SIG-M5 (cell line): ENCODE results near the gene N4BP2.
"Not testable (repeated sequence)": the region's sequence is repeated elsewhere in the genome, so short reads cannot be mapped to it uniquely, and the experiment has no call there.

Experiments used
- DNase-seq: peaks from one replicate; lab custom pipeline; 2025; lab: John Stamatoyannopoulos, UW

The N4BP2 gene

DNA sequence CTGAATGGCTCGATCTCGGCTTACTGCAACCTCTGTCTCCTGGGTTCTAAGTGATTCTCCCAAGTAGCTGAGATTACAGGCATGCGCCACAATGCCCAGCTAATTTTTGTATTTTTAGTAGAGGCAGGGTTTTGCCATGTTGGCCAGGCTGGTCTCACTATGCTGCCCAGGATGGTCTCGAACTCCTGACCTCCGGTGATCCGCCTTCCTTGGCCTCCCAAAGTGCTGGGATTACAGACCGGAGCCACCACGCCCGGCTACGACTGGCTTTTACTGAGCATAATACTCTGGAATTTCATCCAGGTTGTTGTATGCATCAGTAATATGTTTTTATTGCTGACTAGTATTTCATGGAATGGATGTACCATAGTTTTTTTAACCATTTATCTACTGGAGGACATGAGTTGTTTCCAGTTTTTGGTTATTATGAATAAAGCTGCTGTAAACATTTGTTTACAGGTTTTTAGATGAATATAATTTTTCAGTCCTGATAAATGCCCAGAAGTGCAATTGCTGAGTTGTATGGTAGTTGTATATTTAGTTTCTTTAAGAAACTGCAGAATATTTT lies 31.2 kb downstream of the N4BP2 start:
- no peak for DNase-seq

DNA sequence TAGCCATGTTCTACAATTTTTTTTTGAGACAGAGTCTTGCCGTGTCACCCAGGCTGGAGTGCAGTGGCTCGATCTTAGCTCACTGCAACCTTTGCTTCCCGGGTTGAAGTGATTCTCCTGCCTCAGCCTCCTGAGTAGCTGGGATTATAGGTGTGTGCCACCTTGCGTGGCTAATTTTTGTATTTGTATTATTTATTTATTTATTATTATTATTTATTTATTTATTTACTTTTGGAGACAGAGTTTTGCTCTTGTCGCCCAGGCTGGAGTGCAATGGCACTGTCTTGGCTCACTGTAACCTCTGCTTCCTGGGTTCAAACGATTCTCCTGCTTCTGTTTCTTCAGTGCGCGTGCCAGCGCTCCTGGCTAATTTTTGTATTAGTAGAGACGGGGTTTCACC lies 36.8 kb downstream of the N4BP2 start:
- not testable (repeated sequence) for DNase-seq

DNA sequence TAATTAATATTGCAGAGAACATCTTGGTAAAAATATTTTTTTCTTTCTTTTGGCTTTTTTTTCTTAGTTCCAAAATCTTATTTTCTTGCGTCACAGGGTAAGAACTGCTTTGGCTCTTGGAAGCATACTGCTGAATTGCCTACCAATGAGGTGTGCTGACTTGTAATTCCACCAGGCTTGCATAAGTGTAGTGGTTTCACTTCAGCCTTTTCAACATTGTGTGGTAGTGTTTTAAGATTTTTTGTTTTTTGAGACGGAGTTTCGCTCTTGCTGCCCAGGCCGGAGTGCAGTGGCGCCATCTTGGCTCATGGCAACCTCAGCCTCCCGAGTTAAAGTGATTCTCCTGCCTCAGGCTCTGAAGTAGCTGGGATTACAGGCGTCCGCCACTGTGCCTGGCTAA lies 42.4 kb downstream of the N4BP2 start:
- DNase-seq: peak; percentile 11

- not testable (repeated sequence) for DNase-seq
Measured at GRCh38 chr4:40107150-40107549, 50.5 kb downstream of the N4BP2 start.

DNA sequence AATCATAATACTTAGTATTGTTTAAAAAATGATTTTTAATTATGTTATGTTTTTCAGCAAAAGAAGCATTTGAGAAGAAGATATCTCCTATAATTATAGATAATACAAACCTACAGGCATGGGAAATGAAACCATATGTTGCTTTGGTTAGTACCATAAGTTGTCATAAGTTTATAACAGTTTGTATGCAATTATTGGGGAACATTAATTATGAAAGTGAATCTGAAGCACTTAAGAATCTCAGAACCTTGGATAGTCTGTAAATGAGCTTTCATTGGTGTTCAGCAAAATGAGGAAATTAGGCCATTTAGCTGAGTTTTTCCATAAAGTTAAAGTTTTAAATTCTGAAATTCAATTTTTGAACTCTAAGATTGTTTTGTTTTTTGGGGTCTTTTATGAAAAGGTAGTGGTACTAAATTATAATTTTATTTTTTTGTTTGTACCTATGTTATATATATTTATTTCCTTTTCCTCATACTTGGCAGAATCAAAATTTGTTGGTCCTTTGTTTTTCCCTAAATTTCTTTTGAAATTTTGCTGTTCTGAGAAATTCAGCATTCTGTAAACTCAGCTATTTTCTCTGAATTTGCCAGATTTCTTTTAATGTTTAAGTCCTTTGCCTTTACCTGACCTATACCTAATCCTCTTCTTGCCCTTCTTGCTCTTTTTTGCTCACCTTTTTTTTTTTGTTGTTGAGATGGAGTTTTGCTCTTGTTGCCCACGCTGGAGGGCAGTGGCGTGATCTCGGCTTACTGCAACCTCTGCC lies 55.6 kb downstream of the N4BP2 start:
- DNase-seq: no peak

- no peak for DNase-seq
Measured at GRCh38 chr4:40114206-40114605, 57.6 kb downstream of the N4BP2 start.

DNA sequence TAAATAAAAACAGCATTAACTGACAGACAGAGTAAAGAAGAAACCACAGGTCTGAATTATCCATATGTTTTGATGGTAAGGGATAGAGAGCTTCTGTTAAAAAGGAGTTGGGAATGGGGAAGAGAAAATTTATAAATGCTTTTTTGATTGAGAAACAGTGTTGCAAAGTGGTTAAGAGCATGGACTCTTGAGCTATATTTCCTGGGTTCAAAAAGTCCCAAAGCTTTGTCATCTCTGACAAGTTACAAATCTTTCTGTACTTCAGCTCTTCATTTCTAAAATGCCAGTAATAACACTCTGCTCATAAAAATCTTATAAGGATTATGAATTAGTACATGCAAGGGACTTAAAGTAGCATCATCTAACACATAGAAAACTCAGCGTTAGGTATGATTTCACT lies 62.2 kb downstream of the N4BP2 start:
- DNase-seq: no peak

DNA sequence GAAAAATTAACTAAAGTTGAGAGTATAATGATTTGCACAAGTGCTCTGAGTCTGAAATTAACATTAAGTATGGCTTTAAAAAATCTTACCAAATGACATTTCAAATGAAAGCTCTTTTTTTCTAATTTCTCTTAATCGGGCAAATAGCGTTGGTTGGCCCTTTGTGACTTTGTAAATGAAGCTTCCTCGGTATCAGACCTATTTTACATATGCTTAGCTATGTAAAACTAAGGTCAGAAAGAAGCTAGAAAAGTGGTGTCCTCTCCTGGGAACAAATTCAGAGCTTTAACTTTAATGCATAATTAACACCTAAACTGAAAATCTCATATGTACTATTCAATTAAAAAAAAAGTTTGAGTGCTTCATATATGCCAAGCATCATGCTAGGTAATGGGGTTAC lies 62.7 kb downstream of the N4BP2 start:
- DNase-seq: no peak

- DNase-seq: peak; percentile 35
Measured at GRCh38 chr4:40121515-40121914, 64.9 kb downstream of the N4BP2 start.

DNA sequence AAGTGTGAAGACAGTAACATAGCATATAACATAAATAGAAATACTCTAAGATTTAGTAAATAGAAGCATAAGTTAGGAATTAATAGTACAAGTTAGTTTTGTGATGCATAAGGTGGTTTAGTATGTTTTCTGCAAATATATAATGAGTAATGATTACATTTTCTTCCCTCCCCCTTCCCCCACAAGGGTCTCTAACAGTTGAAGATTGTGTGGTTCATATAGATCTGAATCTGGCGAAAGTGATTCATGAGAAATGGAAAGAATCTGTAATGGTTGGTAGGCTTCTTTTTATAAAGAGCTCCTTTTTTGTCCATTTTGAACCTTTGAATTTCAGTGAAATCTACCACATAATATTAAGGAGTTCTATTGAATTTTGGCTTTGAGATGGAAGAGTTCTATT lies 66.3 kb downstream of the N4BP2 start:
- no peak for DNase-seq

GRCh38 chr4:40124690-40125089 lies 68.0 kb downstream of the N4BP2 start:
- DNase-seq: no peak

DNA sequence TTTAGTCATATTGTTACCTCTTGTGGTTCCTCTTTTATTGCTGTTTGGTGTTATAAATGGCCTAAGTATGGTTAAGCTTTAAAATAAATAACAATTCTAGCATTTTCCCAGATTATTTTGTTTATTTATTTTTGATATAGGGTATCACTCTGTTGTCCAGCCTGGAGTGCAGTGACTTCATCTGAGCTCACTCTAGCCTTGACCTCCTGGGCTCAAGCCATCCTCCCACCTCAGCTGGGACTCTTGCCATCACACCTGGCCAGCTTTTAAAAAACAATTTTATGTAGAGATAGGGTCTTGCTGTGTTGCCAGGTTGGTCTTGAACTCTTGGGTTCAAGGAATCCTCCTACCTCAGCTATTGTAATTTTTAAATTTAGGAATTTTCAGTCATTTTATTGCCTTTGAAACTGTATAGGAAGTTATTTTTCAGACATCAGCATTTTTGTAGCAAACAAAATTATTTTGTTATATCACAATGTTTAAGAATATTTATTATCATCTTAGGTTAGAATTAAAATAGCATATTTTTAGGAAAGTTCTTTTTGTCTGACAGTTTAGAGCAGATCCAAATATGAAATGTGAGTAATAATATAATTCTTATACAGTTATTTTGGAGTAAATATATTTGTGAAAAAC lies 73.9 kb downstream of the N4BP2 start:
- DNase-seq: no peak

DNA sequence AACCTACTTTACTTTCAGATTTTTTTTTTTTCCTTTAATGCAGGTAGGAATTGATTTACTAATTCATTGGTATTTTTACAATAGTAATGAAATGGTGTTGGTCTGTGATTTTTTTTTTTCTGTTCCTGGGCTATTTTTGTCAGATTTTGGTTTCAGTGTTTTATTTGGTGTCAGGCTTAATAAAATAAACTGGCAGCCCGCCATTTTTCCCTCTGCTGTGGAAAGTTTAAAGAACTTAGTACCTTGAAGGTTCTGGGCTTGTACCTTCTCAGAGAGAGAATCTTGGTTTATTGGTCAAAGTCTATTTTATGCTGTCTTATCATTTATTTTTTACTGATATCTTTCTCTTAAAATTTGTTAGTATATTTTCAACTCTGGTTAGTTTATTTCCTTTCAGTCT lies 76.2 kb downstream of the N4BP2 start:
- DNase-seq: no peak

DNA sequence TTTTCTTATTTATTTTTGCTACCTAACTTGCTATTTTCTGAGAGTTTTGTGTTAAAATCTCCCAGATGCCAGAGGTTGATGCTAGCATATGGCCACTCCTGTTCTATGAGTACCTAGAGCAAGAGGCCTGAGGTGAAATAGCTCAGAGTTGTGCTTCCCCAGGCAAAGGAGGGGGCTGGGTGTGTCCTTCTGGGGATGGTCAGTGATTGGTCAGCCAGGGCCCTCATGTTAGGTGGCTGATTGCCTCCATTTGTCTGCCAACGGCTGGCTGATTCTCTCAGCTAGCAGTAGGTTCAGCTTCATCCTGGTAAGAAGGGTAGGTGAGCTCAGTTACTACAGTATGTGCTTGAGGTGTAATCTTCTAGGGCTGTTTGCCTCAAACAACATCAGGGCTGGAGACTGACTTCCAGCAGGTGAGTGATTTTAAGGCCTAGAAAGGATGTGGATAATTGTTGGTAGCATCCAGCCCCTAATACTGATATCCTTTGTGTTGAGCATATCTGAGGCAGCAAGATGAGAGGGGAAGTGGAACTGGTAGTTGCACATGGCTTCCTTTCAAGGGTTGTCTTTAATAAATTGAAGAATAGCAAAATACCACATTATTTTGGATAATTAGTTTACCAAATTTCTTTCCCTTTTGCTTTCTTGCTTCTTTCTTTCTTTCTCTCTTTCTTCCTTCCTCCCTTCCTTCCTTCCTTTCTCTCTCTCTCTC lies 77.7 kb downstream of the N4BP2 start:
- no peak for DNase-seq

- not testable (repeated sequence) for DNase-seq
Measured at GRCh38 chr4:40136202-40136601, 79.6 kb downstream of the N4BP2 start.

- DNase-seq: no peak
Measured at GRCh38 chr4:40140196-40140595, 83.5 kb downstream of the N4BP2 start.

DNA sequence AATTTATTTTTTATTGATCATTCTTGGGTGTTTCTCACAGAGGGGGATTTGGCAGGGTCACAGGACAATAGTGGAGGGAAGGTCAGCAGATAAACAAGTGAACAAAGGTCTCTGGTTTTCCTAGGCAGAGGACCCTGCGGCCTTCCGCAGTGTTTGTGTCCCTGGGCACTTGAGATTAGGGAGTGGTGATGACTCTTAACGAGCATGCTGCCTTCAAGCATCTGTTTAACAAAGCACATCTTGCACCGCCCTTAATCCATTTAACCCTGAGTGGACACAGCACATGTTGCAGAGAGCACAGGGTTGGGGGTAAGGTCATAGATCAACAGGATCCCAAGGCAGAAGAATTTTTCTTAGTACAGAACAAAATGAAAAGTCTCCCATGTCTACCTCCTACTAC lies 83.9 kb downstream of the N4BP2 start:
- DNase-seq: not testable (repeated sequence)

GRCh38 chr4:40143926-40144508 lies 87.4 kb downstream of the N4BP2 start:
- DNase-seq: no peak

- no peak for DNase-seq
Measured at GRCh38 chr4:40144716-40145115, 88.1 kb downstream of the N4BP2 start.

DNA sequence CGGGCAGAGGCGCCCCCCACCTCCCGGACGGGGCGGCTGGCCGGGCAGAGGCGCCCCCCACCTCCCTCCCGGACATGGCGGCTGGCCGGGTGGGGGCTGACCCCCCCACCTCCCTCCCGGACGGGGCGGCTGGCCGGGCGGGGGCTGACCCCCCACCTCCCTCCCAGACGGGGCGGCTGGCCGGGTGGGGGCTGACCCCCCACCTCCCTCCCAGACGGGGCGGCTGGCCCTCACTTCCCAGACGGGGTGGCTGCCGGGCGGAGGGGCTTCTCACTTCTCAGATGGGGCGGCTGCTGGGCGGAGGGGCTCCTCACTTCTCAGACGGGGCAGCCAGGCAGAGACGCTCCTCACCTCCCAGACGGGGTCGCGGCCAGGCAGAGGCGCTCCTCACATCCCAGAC lies 90.8 kb downstream of the N4BP2 start:
- DNase-seq: not testable (repeated sequence)

DNA sequence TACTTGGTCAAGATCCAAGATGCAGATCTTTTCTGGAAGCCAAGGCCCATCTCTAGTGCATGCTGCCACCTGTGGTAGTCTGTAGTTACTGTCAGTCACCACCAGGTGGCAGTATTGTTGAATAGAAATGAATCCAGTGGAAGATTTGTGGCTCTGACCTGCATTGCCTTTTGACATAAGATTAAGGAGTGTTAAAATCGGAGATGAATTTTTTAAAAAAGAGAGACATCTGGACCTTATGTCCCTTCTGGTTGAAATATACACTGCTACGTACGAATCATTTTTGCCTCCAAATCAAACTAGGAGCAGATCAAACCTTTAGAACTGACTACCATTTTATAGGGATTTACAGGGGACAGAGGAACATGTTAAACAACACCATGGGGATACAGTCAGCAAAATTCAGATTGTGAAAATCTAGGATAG lies 93.3 kb downstream of the N4BP2 start:
- peak; percentile 32 for DNase-seq

- no peak for DNase-seq
Measured at GRCh38 chr4:40150932-40151331, 94.3 kb downstream of the N4BP2 start.
